Skeletal muscle satellite cell (primary cell): ENCODE measurements around the gene ST6GALNAC6.
"Not testable (repeated sequence)": the region's sequence is repeated elsewhere in the genome, so short reads cannot be mapped to it uniquely, and the experiment has no call there.

Source experiments
- H3K27me3 ChIP-seq: 2 replicates; pipeline ENCODE4 v1.7.0; 2013; ENCODE audit warnings: low read length; ENCODE audit not compliant: control insufficient read depth, insufficient read depth
- H3K36me3 ChIP-seq: 2 replicates; pipeline ENCODE4 v1.7.0; 2013; ENCODE audit warnings: mild to moderate bottlenecking, control low read depth, low read length; ENCODE audit not compliant: insufficient read depth
- H3K4me1 ChIP-seq: 2 replicates; pipeline ENCODE4 v1.7.0; 2013; ENCODE audit warnings: low read length; ENCODE audit not compliant: control insufficient read depth, insufficient read depth
- H3K4me2 ChIP-seq: 2 replicates; pipeline ENCODE4 v1.7.0; 2013; ENCODE audit warnings: mild to moderate bottlenecking, low read length
- H3K4me3 ChIP-seq: 2 replicates; pipeline ENCODE4 v1.7.0; 2013; ENCODE audit warnings: low read length
- H3K9ac ChIP-seq: 2 replicates; pipeline ENCODE4 v1.7.0; 2013; ENCODE audit warnings: mild to moderate bottlenecking, low read depth, low read length, moderate library complexity
- H3K9me3 ChIP-seq: replicated peaks from 2 replicates; pipeline ENCODE4 v1.7.0; 2013; ENCODE audit warnings: mild to moderate bottlenecking, control low read depth, low read length

Gene ST6GALNAC6

DNA sequence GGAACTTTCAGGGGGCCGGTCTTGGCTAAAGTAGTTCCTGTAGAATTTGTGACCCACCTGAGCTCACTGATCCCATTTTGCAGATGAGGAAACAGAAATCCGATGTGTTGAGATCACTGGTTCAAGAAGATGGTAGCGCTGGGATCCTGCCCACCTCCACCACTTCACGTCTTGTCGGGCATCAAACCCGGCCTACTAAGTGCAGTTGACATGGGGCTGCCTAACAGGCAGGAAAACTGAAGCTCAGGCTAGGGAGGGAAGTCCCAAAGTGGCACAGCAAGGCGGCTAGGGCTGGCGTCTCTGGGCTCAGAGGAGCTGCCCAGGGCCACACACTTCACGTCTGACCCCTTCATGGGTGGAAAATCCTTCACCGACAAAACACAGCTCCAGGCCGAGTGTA, 44.4 kb downstream of the ST6GALNAC6 start:
- Histone ChIP-seq H3K9me3 (no peaks in the 10 kb centered on the region), H3K9ac (peak overlapping the region; percentile 20), H3K27me3 (no peaks in the 10 kb centered on the region), H3K36me3 (peaks cover 16% of the 10 kb centered on the region), H3K4me1 (peaks cover 40% of the 10 kb centered on the region), H3K4me3 (peak overlapping the region; percentile 38), H3K4me2 (peak overlapping the region; percentile 36)

DNA sequence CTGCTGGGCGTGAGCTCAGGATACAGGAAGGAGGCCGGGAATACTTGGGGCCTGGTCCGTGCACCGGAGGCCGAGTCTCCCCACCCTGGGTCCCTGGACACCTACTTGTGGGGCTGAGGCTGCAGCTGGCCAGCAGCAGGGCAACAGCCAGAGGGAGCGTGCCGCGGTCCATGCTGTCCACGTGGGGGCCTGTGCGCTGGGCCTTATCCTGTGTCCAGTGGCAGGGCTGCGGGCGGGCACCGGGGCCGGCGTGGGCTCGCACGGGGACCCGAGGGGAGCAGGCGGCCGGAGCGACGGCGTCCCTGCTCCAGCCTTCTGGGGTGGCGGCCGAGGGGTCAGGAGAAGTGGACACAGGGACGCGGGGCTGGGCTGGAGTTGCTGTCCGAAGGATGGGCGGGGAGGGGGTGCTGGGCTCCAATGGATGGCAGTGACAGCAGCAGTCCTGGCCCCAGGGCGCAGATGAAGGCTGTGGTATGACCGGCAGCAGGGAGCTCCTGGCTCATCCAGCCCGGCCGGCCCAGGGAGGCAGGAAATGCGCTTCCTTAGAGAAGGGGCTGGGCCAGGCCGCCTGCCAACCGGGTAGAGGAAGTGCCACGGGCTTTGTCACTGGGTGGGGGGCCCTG, 45.1 kb downstream of the ST6GALNAC6 start, which contains the start of gene ENG:
Gene ENG, minus strand, starts transcription at position 475 of the 623 bp plus-strand sequence. Its CDS starts 303 bp downstream, at position 172.
- H3K27me3 ChIP-seq = no peaks in the 10 kb centered on the region
- H3K4me3 ChIP-seq = peak within 1 kb of the TSS; percentile 86
- peaks cover 40% of the 10 kb centered on the region for H3K4me1 ChIP-seq
- H3K4me2 ChIP-seq = peak within 1 kb of the TSS; percentile 90
- peaks cover 4% of the 10 kb centered on the region for H3K9me3 ChIP-seq
- H3K36me3 ChIP-seq = peaks cover 22% of the 10 kb centered on the region
- peak within 1 kb of the TSS; percentile 90 for H3K9ac ChIP-seq

DNA sequence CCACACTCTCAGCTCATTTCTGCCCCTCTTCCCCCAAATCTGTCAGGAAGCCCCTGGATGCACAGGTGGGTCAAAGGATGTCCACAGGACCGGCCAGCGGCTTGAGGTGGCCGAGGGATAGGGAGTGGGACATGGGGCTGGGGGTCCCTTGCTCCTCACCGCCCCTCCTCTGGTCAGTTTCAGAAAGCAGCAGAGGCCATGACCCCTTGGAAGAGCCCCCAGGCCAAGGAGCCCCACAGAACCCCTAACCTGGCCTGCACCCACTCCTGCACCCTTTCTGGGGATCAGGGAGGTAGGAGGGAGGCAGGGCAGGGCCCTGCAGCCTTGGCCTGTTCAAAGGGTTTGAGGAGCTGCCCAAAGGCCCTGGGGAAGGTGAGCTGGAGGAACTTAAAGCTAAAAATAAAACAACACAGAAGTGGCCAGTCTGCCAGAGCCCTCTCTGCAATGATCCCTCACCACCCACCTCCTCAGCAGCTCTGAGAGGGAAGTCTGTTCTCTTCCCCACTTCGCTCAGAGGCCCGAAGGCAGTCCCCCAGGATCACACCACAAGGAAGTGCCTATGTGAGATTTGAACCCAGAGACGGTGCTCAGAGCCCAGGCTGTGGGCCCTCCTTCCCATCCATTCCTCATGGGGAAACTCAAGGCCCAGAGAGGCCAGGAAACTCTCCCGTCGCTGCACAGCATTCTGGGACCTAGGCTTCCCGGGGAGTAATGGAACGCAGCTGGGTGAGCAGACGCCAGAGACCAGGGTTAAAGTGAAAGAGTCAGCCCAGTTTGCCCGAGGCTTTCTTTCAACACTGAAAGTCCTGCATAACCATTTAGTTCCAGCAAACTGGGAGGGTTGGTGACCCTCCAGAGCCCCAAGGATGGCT, 45.9 kb downstream of the ST6GALNAC6 start:
- H3K4me3 ChIP-seq = peak overlapping the region; percentile 86
- peaks cover 9% of the 10 kb centered on the region for H3K9me3 ChIP-seq
- peaks cover 40% of the 10 kb centered on the region for H3K4me1 ChIP-seq

DNA sequence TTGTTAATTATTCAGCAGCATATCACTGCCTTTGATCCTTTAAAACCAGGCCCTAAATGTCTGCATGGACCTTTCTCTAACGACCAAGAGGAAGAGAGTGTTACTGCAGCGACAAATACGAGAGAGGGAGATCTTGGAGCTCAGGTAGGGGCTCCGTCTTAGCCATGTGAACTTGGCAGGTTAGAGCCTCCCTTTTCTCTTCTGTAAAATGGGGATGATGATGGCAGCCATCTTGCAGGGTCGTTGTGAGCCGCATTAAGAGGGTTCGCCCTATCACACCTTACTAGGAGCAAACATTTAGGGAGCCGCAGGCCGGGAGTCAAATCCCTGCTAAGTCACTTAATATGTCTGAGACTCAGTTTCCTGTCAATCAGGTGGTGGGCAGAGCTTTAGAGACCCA, 46.6 kb downstream of the ST6GALNAC6 start:
- Histone ChIP-seq H3K9me3 (peaks cover 9% of the 10 kb centered on the region), H3K4me2 (peak overlapping the region; percentile 90), H3K4me1 (peaks cover 39% of the 10 kb centered on the region), H3K9ac (peak overlapping the region; percentile 90), H3K27me3 (no peaks in the 10 kb centered on the region), H3K36me3 (peaks cover 32% of the 10 kb centered on the region), H3K4me3 (peak overlapping the region; percentile 86)

More for the DNA sequence above, 45.9 kb downstream of the ST6GALNAC6 start:
- H3K9ac ChIP-seq = peak overlapping the region; percentile 90
- H3K4me2 ChIP-seq = peak overlapping the region; percentile 90
- no peaks in the 10 kb centered on the region for H3K27me3 ChIP-seq
- peaks cover 30% of the 10 kb centered on the region for H3K36me3 ChIP-seq

- peaks cover 32% of the 10 kb centered on the region for H3K36me3 ChIP-seq
- H3K9ac ChIP-seq = no peak overlapping the region
- peaks cover 60% of the 10 kb centered on the region for H3K4me1 ChIP-seq
- H3K27me3 ChIP-seq = no peaks in the 10 kb centered on the region
- peak overlapping the region; percentile 15 for H3K4me2 ChIP-seq
- no peak overlapping the region for H3K4me3 ChIP-seq
- peaks cover 9% of the 10 kb centered on the region for H3K9me3 ChIP-seq
Measured at GRCh38 chr9:127850286-127850830, 49.0 kb downstream of the ST6GALNAC6 start.

DNA sequence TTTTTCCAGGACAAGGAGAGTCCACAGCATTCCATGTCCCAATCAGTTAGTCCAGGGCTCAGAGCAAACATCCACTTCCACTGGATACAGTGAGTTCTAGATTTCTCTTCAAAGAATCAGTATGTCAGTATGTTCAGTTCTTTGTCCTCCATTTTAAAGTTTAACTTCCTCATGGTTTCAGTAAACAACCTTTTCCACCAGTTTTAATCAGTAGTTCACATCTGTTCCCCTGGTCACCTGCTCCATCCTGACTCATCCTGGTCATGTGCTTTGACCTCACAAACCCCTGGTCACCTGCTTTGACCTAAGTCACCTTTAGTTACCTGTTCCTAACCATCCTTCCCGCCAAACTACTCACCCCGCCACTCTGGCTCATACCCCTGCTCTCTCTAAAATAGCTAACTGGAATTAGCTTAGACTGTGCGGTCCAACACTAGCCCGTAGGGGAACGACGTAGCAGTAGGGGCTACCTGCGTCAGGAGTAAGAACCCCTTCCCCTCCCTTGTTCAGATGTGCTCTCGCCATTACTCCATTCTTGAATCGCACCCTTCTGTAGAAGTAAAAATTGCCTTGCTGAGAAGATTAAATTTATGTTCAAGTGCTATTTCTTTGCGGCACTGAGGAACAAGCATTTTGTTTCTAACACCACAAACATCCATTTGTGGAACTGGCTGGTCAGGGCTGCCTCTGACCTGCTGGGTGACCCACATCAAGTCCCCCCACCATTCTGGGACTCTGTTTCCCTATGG, 50.5 kb downstream of the ST6GALNAC6 start:
- Histone ChIP-seq H3K9ac (no peak overlapping the region), H3K9me3 (peaks cover 9% of the 10 kb centered on the region), H3K27me3 (no peaks in the 10 kb centered on the region), H3K4me1 (peaks cover 67% of the 10 kb centered on the region), H3K36me3 (peaks cover 32% of the 10 kb centered on the region), H3K4me2 (no peak overlapping the region), H3K4me3 (no peak overlapping the region)

GRCh38 chr9:127847833-127848755, 51.3 kb downstream of the ST6GALNAC6 start:
- H3K4me3 ChIP-seq = no peak overlapping the region
- peak overlapping the region; percentile 75 for H3K4me2 ChIP-seq
- peaks cover 35% of the 10 kb centered on the region for H3K36me3 ChIP-seq
- peak overlapping the region; percentile 61 for H3K9ac ChIP-seq
- H3K27me3 ChIP-seq = no peaks in the 10 kb centered on the region
- peaks cover 9% of the 10 kb centered on the region for H3K9me3 ChIP-seq
- peaks cover 64% of the 10 kb centered on the region for H3K4me1 ChIP-seq

- Histone ChIP-seq H3K36me3 (peaks cover 38% of the 10 kb centered on the region), H3K27me3 (no peaks in the 10 kb centered on the region), H3K9me3 (peaks cover 9% of the 10 kb centered on the region), H3K9ac (peak overlapping the region; percentile 61), H3K4me3 (peak overlapping the region; percentile 54), H3K4me1 (peaks cover 54% of the 10 kb centered on the region), H3K4me2 (peak overlapping the region; percentile 75)
Measured at GRCh38 chr9:127847178-127847510, 52.3 kb downstream of the ST6GALNAC6 start.

DNA sequence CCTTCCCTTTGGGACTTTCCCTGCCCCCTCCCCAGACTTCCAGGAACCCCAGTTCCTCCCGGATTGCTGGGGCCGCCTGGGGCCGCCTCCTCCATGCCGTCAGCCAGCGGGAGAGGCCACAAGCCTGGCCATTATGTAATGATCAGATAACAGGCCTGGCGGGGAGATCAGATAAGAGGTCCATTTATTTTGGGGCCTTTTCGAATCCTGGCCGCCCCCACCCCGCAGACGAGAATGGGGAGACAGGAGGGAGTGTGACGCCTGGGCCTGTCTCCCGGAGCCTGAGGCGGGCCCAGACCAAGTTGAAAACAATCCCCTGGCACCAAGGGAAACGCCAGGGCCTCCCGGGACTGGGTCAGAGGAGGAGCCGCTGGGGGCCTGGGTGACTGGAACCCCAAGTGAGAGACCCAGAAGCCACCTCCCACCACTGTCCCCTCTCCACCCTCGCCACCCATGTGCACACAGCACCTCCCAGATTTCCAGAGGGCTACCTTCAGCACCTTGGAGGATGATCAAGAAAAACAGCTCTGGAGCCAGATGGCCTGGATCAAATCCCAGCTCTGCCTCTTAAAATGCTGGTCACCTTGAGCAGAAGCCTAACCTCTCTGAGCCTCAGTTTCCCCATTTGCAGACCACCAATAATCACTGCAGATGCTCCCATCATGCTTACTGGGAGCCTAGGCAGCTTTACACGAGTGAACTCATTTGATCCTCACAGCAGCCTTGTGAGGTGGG, 52.8 kb downstream of the ST6GALNAC6 start:
- Histone ChIP-seq H3K36me3 (peaks cover 41% of the 10 kb centered on the region), H3K27me3 (no peaks in the 10 kb centered on the region), H3K4me2 (peak overlapping the region; percentile 75), H3K9me3 (peaks cover 9% of the 10 kb centered on the region), H3K4me3 (peak overlapping the region; percentile 54), H3K9ac (peak overlapping the region; percentile 61), H3K4me1 (peaks cover 50% of the 10 kb centered on the region)

- Histone ChIP-seq H3K36me3 (peaks cover 44% of the 10 kb centered on the region), H3K4me2 (peak overlapping the region; percentile 55), H3K4me1 (peaks cover 54% of the 10 kb centered on the region)
- not testable (repeated sequence) for H3K4me3 ChIP-seq, H3K27me3 ChIP-seq, H3K9ac ChIP-seq, H3K9me3 ChIP-seq
Measured at GRCh38 chr9:127845619-127846018, 53.8 kb downstream of the ST6GALNAC6 start.
